AG04450 (cell line): Measurements from ENCODE around the gene ASB14. TPM values are rescaled to one million over a fixed set of nuclear protein-coding genes. Genes with fewer than 3 reads are reported as not detected.

Source experiments
- CTCF ChIA-PET: fragments of 300-600, 350-600 bp; formaldehyde crosslinking; extraction: SDS; loops from one replicate; lab custom pipeline; 2022; ENCODE audit warnings: antibody characterized with exemption, inconsistent platforms; lab: Charles Lee
- POLR2A ChIA-PET: fragments of 350-600 bp; formaldehyde crosslinking; extraction: SDS; loops from one replicate; lab custom pipeline; 2021; ENCODE audit warnings: antibody characterized with exemption, inconsistent platforms; lab: Yijun Ruan, JAX
- DNase-seq: peaks from one replicate; pipeline ENCODE4 v3.0.0-alpha.2; 2011; ENCODE audit warnings: low read depth, low spot score
- H3K27ac ChIP-seq: one replicate; pipeline ENCODE4 v1.5.1; 2012; ENCODE audit warnings: low read depth, low read length, control low read depth
- H3K27me3 ChIP-seq: one replicate; pipeline ENCODE4 v1.6.0; 2012; ENCODE audit warnings: low read length; ENCODE audit not compliant: control insufficient read depth, insufficient read depth
- H3K4me3 ChIP-seq: 2 replicates; pipeline ENCODE4 v1.5.1; 2011; ENCODE audit warnings: mild to moderate bottlenecking, low read depth, low read length, control low read depth
- H3K9me3 ChIP-seq: 2 replicates; pipeline ENCODE4 v1.5.1; 2012; ENCODE audit warnings: low read length; ENCODE audit not compliant: control insufficient read depth, insufficient read depth
- CTCF ChIP-seq: IDR thresholded peaks from 2 replicates; pipeline ENCODE4 v1.5.1; 2011; ENCODE audit warnings: low read depth, low read length, control low read depth, inconsistent platforms
- polyA plus RNA-seq: library from polyadenylated mRNA; depleted of rRNA; stranded (reverse); fragments of >200 nt; gene quantifications from 2 replicates; pipeline ENCODE4 v1.2.3, GENCODE V29; 2011

Gene ASB14
- polyA plus RNA-seq, 1 experiment, result not detected

DNA sequence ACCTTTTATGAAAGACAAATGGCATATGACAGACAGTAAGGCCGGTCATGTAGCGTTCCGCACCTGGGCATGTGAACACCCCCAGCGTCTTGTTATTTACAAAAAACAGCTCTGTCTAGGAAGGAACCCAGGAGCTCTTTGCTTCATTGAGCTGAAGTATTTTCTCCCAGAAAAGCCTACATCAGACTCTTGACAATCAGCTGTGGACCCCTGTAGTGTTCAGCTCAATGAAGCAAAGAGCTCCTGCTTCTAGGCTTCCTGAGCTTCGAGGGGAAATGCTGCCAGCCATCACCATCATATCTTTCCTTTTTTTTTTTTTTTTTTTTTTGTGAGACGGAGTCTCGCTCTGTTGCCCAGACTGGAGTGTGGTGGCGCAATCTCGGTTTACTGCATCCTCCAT is 4.1 kb downstream of the ASB14 start:
- ChIA-PET CTCF (no interaction called here), POLR2A (no interaction called here)
- no peak overlapping the region for H3K27ac ChIP-seq
- H3K4me3 ChIP-seq, result no peak overlapping the region
- TF ChIP-seq CTCF, result no peak
- H3K9me3 ChIP-seq, result no peaks in the 10 kb centered on the region
- H3K27me3 ChIP-seq, result no peaks in the 10 kb centered on the region
- DNase-seq, result no peak

DNA sequence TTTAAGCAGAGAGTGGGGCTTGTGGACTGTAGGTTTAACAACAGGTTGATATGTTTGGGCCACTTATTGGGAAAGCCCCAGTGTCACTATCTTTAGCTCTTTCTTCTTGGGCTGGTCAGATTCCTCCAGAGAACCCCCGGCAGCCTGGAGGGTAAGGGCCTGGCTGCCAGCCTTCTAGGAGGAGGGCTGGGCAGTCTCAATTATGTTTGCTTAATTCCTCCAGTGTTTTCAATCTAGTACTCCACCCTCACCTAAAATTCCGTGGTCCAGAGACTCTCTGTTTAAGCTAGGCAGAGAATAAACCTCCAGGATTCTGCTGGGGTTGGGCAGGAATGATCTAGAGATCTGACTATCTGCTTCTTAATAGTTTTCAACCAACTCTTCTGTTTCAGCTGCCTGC is 5.3 kb downstream of the ASB14 start:
- ChIA-PET POLR2A (no interaction called here), CTCF (no interaction called here)
- no peaks in the 10 kb centered on the region for H3K27me3 ChIP-seq
- no peak overlapping the region for H3K27ac ChIP-seq
- no peak for DNase-seq
- H3K4me3 ChIP-seq, result no peak overlapping the region
- no peak for TF ChIP-seq CTCF
- no peaks in the 10 kb centered on the region for H3K9me3 ChIP-seq

GRCh38 chr3:57283334-57283733 is 9.2 kb downstream of the ASB14 start:
- ChIA-PET POLR2A (no interaction called here), CTCF (no interaction called here)
- Histone ChIP-seq H3K27ac (no peak overlapping the region), H3K27me3 (no peaks in the 10 kb centered on the region), H3K9me3 (peaks cover 3% of the 10 kb centered on the region), H3K4me3 (no peak overlapping the region)
- no peak for DNase-seq
- no peak for TF ChIP-seq CTCF

GRCh38 chr3:57281715-57282114 is 10.8 kb downstream of the ASB14 start:
- Histone ChIP-seq H3K27me3 (no peaks in the 10 kb centered on the region), H3K27ac (no peak overlapping the region), H3K4me3 (no peak overlapping the region), H3K9me3 (peaks cover 3% of the 10 kb centered on the region)
- POLR2A ChIA-PET, result no interaction called here
- TF ChIP-seq CTCF, result no peak
- CTCF ChIA-PET, result no interaction called here
- DNase-seq, result no peak

DNA sequence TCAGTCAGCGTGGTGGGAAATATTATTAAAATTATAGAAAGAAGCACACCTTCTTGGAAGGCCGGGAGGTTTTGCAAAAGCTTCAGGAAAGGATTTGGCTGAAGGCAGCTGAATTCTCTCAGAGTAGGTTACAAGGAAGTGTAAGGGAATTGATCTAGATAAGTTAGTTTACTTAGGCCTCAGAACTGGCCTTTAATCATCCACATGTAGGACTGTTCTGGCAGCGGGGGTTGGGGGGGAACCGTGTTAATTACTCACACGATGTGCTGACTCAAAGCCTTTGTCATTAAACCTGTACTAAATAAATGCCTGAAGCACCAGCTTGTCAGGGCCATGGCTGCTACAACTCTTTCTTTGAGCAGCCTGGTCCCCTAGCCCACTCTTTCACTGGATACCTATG is 12.8 kb downstream of the ASB14 start:
- no peak overlapping the region for H3K27ac ChIP-seq
- CTCF ChIA-PET, result interaction anchor here (1.0 kb wide), 1 partner anchor 109 kb away, joined by 5 read pairs; no protein-coding TSS in a partner anchor
- TF ChIP-seq CTCF, result no peak
- DNase-seq, result no peak
- no peaks in the 10 kb centered on the region for H3K27me3 ChIP-seq
- POLR2A ChIA-PET, result interaction anchor here (0.6 kb wide), 1 partner anchor 12 kb away, joined by 4 read pairs; no protein-coding TSS in a partner anchor
- H3K4me3 ChIP-seq, result no peak overlapping the region
- H3K9me3 ChIP-seq, result peaks cover 3% of the 10 kb centered on the region
